CD8-positive, alpha-beta T cell (primary cell): ENCODE data around the gene RPA4. TPM values are rescaled to one million over a fixed set of nuclear protein-coding genes. Genes with fewer than 3 reads are reported as not detected.

Experiments used
- total RNA-seq, 46 experiments: library from RNA in 2 of 46; stranded (reverse) in 2 of 46; gene quantifications; one replicate each; pipeline ENCODE4 v1.2.3 and lab custom pipeline; 2021 to 2026

RPA4 gene
- total RNA-seq, 2 experiments from 2014 or later: not detected

Other genes with a start within 250 kb of the RPA4 start
- gene DIAPH2, start 199.1 kb upstream of the RPA4 start, total RNA-seq: 1 to 10 TPM; 8.7 to 9.1 TPM